Measurements from ENCODE around the gene TAOK2. TPM values are rescaled to one million over a fixed set of nuclear protein-coding genes. Genes with fewer than 3 reads are reported as not detected.
A peak's percentile ranks its signal among the peaks of the same experiment; 100 is the strongest.

Gene TAOK2
- total and polyA plus RNA-seq, 2 of the 13 experiments (the other 11 are each of a cell fraction or from before 2014, with no cell fraction given), result 17.4 to 43.2 TPM

DNA sequence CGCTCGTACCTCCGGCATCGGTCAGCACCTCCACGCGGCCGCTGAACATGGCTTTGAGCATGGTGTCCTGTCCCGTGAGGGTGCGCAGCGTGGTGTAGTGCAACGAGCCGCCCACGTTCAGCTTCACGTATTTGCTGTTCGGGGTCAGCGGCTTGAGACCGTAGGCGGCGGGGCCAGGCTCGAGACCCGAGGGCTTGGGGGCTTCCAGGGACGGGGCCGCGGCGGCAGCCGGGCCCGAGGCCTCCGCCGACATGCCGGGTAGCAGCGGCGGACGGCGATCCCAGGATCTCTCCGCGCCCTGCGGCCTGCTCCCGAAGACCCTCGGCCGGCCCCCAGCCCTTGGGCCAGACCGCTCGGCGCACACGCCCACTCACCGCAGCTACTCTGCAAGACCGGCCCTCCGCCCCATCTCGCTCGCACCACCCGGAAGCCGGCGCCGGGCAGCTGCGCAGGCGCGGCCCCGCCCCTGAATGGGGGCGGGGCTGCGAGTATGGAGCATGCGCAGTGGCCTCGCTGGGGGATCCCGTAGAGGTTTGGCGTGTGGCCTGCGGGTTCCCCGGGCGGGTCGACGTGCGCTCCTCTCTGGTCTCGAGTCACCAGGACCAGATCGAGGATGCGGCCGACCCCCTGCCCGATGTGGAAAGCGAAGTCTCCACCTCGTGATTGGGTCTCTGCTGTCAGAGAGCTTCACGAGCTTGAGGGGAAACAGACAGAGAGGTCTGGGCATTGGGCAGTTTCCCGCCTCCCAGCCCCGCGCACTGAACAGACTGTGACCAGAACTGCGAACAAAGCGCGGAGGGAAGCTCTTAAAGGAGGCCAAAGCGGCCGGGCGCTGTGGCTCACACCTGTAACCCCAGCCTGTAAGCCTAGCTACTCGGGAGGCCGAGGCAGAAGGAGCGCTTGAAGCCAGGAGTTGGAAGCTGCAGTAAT, 47.6 kb upstream of the TAOK2 start, which contains the start of gene KCTD13 (continued):
- TF ChIP-seq, protein P1, sequence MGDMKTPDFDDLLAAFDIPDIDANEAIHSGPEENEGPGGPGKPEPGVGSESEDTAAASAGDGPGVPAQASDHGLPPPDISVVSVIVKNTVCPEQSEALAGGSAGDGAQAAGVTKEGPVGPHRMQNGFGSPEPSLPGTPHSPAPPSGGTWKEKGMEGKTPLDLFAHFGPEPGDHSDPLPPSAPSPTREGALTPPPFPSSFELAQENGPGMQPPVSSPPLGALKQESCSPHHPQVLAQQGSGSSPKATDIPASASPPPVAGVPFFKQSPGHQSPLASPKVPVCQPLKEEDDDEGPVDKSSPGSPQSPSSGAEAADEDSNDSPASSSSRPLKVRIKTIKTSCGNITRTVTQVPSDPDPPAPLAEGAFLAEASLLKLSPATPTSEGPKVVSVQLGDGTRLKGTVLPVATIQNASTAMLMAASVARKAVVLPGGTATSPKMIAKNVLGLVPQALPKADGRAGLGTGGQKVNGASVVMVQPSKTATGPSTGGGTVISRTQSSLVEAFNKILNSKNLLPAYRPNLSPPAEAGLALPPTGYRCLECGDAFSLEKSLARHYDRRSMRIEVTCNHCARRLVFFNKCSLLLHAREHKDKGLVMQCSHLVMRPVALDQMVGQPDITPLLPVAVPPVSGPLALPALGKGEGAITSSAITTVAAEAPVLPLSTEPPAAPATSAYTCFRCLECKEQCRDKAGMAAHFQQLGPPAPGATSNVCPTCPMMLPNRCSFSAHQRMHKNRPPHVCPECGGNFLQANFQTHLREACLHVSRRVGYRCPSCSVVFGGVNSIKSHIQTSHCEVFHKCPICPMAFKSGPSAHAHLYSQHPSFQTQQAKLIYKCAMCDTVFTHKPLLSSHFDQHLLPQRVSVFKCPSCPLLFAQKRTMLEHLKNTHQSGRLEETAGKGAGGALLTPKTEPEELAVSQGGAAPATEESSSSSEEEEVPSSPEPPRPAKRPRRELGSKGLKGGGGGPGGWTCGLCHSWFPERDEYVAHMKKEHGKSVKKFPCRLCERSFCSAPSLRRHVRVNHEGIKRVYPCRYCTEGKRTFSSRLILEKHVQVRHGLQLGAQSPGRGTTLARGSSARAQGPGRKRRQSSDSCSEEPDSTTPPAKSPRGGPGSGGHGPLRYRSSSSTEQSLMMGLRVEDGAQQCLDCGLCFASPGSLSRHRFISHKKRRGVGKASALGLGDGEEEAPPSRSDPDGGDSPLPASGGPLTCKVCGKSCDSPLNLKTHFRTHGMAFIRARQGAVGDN (CRISPR knock-in tag; IDR thresholded peaks at IDR 0.05), result peak; percentile 97
- TF ChIP-seq ZNF775 (CRISPR knock-in tag; IDR thresholded peaks at IDR 0.05; ENCODE audit: borderline replicate concordance) (no peak), GZF1 (CRISPR knock-in tag; IDR thresholded peaks at IDR 0.05) (0 out of 2 replicates have a peak, but pooled peaks have one; percentile 19), ZFP90 (CRISPR knock-in tag; IDR thresholded peaks at IDR 0.05; ENCODE audit: borderline replicate concordance) (peak; percentile 87), ZNF703 (CRISPR knock-in tag; IDR thresholded peaks at IDR 0.05; ENCODE audit: borderline replicate concordance) (peak; percentile 64; the same call in 1 of the 2 replicates), HHEX (CRISPR knock-in tag; IDR thresholded peaks at IDR 0.05) (no peak), ZNF10 (CRISPR knock-in tag; IDR thresholded peaks at IDR 0.05; ENCODE audit: borderline replicate concordance, low read depth) (peak; percentile 69; the same call in 1 of the 2 replicates), ZNF530 (CRISPR knock-in tag; IDR thresholded peaks at IDR 0.05; ENCODE audit: low read depth) (no peak), NFE2L1 (CRISPR knock-in tag; IDR thresholded peaks at IDR 0.05; ENCODE audit: borderline replicate concordance) (no peak), ZNF558 (CRISPR knock-in tag; IDR thresholded peaks at IDR 0.05; ENCODE audit: borderline replicate concordance) (no peak; the same call in 1 of the 2 replicates), SNRNP70 (IDR thresholded peaks at IDR 0.05; ENCODE audit: low read depth, low read length) (no peak), ZZZ3 (CRISPR knock-in tag; IDR thresholded peaks at IDR 0.05; ENCODE audit: borderline replicate concordance) (peak; percentile 94), ZBTB20 (CRISPR knock-in tag; IDR thresholded peaks at IDR 0.05; ENCODE audit: borderline replicate concordance, low read depth) (peak; percentile 86; the same call in 1 of the 2 replicates), ZSCAN12 (CRISPR knock-in tag; IDR thresholded peaks at IDR 0.05) (peak; percentile 88; the same call in 1 of the 2 replicates), ZFAT (CRISPR knock-in tag; conservative IDR thresholded peaks at IDR 0.05) (0 out of 2 replicates have a peak, but pooled peaks have one; percentile 46), ZNF816 (CRISPR knock-in tag; IDR thresholded peaks at IDR 0.05; ENCODE audit: borderline replicate concordance) (peak; percentile 31; the same call in 1 of the 2 replicates), NFYB (CRISPR knock-in tag; IDR thresholded peaks at IDR 0.05) (peak; percentile 28; the same call in 1 of the 2 replicates), ZNF335 (CRISPR knock-in tag; IDR thresholded peaks at IDR 0.05) (peak; percentile 75)
- TF ChIP-seq, protein P2, sequence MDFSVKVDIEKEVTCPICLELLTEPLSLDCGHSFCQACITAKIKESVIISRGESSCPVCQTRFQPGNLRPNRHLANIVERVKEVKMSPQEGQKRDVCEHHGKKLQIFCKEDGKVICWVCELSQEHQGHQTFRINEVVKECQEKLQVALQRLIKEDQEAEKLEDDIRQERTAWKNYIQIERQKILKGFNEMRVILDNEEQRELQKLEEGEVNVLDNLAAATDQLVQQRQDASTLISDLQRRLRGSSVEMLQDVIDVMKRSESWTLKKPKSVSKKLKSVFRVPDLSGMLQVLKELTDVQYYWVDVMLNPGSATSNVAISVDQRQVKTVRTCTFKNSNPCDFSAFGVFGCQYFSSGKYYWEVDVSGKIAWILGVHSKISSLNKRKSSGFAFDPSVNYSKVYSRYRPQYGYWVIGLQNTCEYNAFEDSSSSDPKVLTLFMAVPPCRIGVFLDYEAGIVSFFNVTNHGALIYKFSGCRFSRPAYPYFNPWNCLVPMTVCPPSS (IDR thresholded peaks at IDR 0.05), result no peak
- TF ChIP-seq, protein P3, sequence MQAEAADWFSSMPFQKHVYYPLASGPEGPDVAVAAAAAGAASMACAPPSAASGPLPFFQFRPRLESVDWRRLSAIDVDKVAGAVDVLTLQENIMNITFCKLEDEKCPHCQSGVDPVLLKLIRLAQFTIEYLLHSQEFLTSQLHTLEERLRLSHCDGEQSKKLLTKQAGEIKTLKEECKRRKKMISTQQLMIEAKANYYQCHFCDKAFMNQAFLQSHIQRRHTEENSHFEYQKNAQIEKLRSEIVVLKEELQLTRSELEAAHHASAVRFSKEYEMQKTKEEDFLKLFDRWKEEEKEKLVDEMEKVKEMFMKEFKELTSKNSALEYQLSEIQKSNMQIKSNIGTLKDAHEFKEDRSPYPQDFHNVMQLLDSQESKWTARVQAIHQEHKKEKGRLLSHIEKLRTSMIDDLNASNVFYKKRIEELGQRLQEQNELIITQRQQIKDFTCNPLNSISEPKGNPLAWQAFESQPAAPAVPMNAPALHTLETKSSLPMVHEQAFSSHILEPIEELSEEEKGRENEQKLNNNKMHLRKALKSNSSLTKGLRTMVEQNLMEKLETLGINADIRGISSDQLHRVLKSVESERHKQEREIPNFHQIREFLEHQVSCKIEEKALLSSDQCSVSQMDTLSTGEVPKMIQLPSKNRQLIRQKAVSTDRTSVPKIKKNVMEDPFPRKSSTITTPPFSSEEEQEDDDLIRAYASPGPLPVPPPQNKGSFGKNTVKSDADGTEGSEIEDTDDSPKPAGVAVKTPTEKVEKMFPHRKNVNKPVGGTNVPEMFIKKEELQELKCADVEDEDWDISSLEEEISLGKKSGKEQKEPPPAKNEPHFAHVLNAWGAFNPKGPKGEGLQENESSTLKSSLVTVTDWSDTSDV (CRISPR knock-in tag; IDR thresholded peaks at IDR 0.05), result no peak

All from HepG2 (cell line).